ENCODE results near the gene PARD6A. TPM values are rescaled to one million over a fixed set of nuclear protein-coding genes. Genes with fewer than 3 reads are reported as not detected.

Gene PARD6A
- total RNA-seq, 2 donors from 2014 or later = 4.6 to 10.3 TPM

- intact Hi-C loops (cut with DNase I) = no loop called here
- DNase-seq = no peak
Measured at GRCh38 chr16:67637625-67638024, 23.1 kb upstream of the PARD6A start.

GRCh38 chr16:67641779-67642708, 18.7 kb upstream of the PARD6A start:
- intact Hi-C loops (cut with DNase I) = no loop called here
- Histone ChIP-seq H3K4me1 (no peaks in the 10 kb centered on the region), H3K9me3 (no peaks in the 10 kb centered on the region), H3K27me3 (peaks cover 14% of the 10 kb centered on the region), H3K4me3 (no peak overlapping the region), H3K9ac (ENCODE audit: low read depth in 2 of 2, low read length in 2 of 2) (no peak overlapping the region), H3K27ac (no peak overlapping the region), H3K36me3 (no peaks in the 10 kb centered on the region)
- TF ChIP-seq CTCF (IDR thresholded peaks at IDR 0.05) = no peak
- DNase-seq = no peak

More at GRCh38 chr16:67637625-67638024, 23.1 kb upstream of the PARD6A start:
- Histone ChIP-seq H3K4me3 (no peak overlapping the region), H3K9ac (ENCODE audit: low read depth in 2 of 2, low read length in 2 of 2) (no peak overlapping the region), H3K9me3 (no peaks in the 10 kb centered on the region), H3K27me3 (no peaks in the 10 kb centered on the region), H3K27ac (no peak overlapping the region), H3K4me1 (no peaks in the 10 kb centered on the region), H3K36me3 (peaks cover 8% of the 10 kb centered on the region)
- no peak for TF ChIP-seq CTCF (IDR thresholded peaks at IDR 0.05)

- Histone ChIP-seq H3K36me3 (no peaks in the 10 kb centered on the region), H3K4me3 (no peak overlapping the region), H3K27ac (no peak overlapping the region), H3K27me3 (peaks cover 30% of the 10 kb centered on the region), H3K4me1 (no peaks in the 10 kb centered on the region), H3K9ac (ENCODE audit: low read depth in 2 of 2, low read length in 2 of 2) (no peak overlapping the region), H3K9me3 (no peaks in the 10 kb centered on the region)
- no peak for TF ChIP-seq CTCF (IDR thresholded peaks at IDR 0.05)
- intact Hi-C loops (cut with DNase I) = no loop called here
- no peak for DNase-seq
Measured at GRCh38 chr16:67644038-67644437, 16.7 kb upstream of the PARD6A start.

GRCh38 chr16:67645397-67646121, 15.2 kb upstream of the PARD6A start:
- Histone ChIP-seq H3K4me1 (no peaks in the 10 kb centered on the region), H3K9me3 (no peaks in the 10 kb centered on the region), H3K4me3 (peak overlapping the region; percentile 40), H3K9ac (ENCODE audit: low read depth in 2 of 2, low read length in 2 of 2) (peak overlapping the region; percentile 26 to 72), H3K27me3 (peaks cover 40% of the 10 kb centered on the region), H3K36me3 (no peaks in the 10 kb centered on the region), H3K27ac (no peak overlapping the region)
- intact Hi-C loops (cut with DNase I) = loop anchor here (5.0 kb wide), 1 partner anchor 73 kb away; no protein-coding TSS in a partner anchor
- no peak for TF ChIP-seq CTCF (IDR thresholded peaks at IDR 0.05)
- DNase-seq = no peak

GRCh38 chr16:67647111-67647651, 13.6 kb upstream of the PARD6A start:
- intact Hi-C loops (cut with DNase I) = loop anchor here (5.0 kb wide), 1 partner anchor 75 kb away; no protein-coding TSS in a partner anchor
- Histone ChIP-seq H3K36me3 (no peaks in the 10 kb centered on the region), H3K4me1 (no peaks in the 10 kb centered on the region), H3K9me3 (no peaks in the 10 kb centered on the region), H3K9ac (ENCODE audit: low read depth in 2 of 2, low read length in 2 of 2) (no peak overlapping the region), H3K27ac (no peak overlapping the region), H3K27me3 (peaks cover 49% of the 10 kb centered on the region), H3K4me3 (no peak overlapping the region)
- no peak for TF ChIP-seq CTCF (IDR thresholded peaks at IDR 0.05)
- DNase-seq = no peak
